Activated CD8-positive, alpha-beta memory T cell treated with anti-CD3 and anti-CD28 coated beads for 36 hours (primary cell): Measurements from ENCODE around the gene CHD3. TPM values are rescaled to one million over a fixed set of nuclear protein-coding genes. Genes with fewer than 3 reads are reported as not detected.

Source experiments
- CTCF ChIA-PET: fragments of 350-600 bp; sonication (Branson Sonifier 250); formaldehyde crosslinking; loops from one replicate; lab custom pipeline; 2021; ENCODE audit warnings: antibody characterized with exemption; lab: Charles Lee
- POLR2A ChIA-PET: fragments of 350-600 bp; sonication (Branson Sonifier 250); formaldehyde crosslinking; loops from one replicate; lab custom pipeline; 2021; ENCODE audit warnings: antibody characterized with exemption; lab: Charles Lee
- total RNA-seq, 2 experiments: library from RNA; stranded (reverse); gene quantifications; one replicate each; pipeline ENCODE4 v1.2.3, GENCODE V29; 2021

Gene CHD3
- total RNA-seq, 2 experiments from 2014 or later: 112 to 113 TPM

DNA sequence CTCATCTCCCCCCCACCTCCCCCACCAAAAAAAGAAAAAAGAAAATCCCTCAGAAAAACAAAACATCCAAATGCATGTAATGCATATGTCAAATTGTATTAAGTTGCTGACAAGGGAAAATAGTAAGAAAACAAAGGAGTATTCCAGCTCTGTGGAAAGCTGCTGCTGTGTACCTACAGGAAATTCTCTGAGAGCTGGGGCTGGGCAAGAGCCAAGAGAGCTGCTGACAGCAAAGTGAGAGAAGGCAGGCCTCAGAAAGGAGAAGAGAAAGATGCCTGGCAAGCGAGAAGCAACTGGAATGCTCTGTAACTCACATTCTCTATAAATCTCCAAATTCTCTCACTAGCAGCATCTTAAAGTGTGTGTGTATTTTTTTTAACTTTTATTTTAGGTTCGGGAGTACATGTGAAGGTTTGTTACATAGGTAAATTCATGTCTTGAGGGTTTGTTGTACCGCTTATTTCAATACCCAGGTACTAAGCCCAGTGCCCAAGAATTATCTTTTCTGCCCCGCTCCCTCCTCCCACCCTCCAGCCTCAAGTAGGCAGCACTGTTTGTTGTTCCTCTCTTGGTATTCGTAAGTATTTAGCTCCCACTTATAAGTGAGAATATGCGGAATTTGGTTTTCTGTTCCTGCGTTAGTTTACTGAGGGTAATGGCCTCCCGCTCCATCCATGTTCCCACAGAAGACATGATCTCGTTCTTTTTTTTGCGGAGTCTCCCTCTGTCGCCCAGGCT is 67.8 kb downstream of the CHD3 start:
- CTCF ChIA-PET: interaction anchor here (0.6 to 1.6 kb wide), 2 partner anchors 34 to 626 kb away, joined by 3 to 6 read pairs; no protein-coding TSS in a partner anchor
- POLR2A ChIA-PET: no interaction called here

DNA sequence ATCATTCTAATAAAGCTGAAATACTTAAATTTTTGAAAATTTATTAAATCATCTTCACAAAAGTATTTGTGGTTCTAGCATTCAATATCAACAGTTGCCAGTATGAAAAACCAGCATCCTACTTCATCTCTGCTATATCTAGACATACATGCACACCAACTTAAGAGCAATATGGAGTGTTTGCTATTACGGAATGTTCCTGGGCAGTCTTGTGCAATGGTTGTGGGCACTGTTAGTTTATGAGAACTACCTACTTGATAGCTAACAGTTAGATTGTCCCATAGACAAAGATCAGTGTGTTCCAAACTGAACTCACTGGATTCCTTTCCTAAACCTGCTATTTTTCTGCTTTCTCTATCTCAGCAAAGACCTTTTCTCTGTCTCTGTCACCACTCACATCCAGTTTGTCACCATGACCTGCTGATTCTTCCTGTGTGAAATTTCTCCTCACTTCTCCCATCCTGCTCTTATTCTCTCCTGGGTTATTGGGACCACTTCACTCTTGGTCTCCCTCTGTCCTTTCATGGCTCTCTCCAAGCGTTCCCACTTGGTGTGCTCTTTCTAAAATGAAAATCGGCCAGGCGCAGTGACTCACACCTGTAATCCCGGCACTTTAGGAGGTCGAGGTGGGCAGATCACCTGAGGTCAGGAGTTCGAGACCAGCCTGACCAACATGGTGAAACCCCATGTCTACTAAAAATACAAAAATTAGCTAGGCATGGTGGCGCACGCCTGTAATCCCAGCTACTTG is 71.1 kb downstream of the CHD3 start:
- ChIA-PET CTCF (no interaction called here), POLR2A (no interaction called here)

DNA sequence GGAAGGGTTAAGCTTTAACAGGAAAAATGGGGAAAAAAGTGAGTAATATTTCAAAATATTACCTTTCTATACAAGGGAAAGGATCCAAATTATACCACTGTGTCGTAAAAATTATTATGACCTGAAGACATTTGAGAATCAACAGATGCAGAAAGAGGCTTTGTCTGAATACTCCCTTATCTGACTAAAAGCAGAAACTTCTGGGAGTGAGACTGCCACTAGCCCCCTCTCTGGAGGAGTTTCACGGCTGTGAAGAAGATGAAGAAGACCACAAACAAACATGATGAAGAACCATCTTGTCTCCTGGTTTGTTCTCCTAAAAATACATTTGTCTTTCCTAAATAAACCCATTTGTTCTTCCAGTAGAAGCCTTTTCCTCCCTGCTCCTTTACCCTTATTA is 72.8 kb downstream of the CHD3 start:
- ChIA-PET POLR2A (no interaction called here), CTCF (interaction anchor here (1.2 kb wide), 1 partner anchor 17 kb away, joined by 4 read pairs; no protein-coding TSS in a partner anchor)

Other genes with a start within 250 kb of the CHD3 start
- under 1 TPM; 0.21 to 0.25 TPM for gene ATP1B2, start 237.9 kb upstream of the CHD3 start, total RNA-seq
- gene TP53, start 201.3 kb upstream of the CHD3 start, total RNA-seq: 100 to 1,000 TPM; 135 to 139 TPM
- gene WRAP53, start 200.3 kb upstream of the CHD3 start, total RNA-seq: 10 to 100 TPM; 32.9 to 33.1 TPM
- under 1 TPM in 1 of 2 experiments, not detected in 1; 0.08 TPM for gene EFNB3, start 183.6 kb upstream of the CHD3 start, total RNA-seq
- under 1 TPM; 0.10 to 0.23 TPM for gene DNAH2, start 171.0 kb upstream of the CHD3 start, total RNA-seq
- gene KDM6B, start 54.6 kb upstream of the CHD3 start, total RNA-seq: 10 to 100 TPM; 65.4 to 77.7 TPM
- 1 to 10 TPM; 4.6 to 5.9 TPM for gene TMEM88, start 33.7 kb upstream of the CHD3 start, total RNA-seq
- gene NAA38, start 31.2 kb upstream of the CHD3 start, total RNA-seq: 10 to 100 TPM; 62.9 to 65.3 TPM
- 10 to 100 TPM; 15.9 to 16.6 TPM for gene CYB5D1, start 30.8 kb upstream of the CHD3 start, total RNA-seq
- gene RNF227, start 27.5 kb downstream of the CHD3 start, total RNA-seq: 1 to 10 TPM; 4.4 to 4.5 TPM
- gene KCNAB3, start 41.1 kb downstream of the CHD3 start, total RNA-seq: 1 to 10 TPM; 5.9 to 6.7 TPM
- gene TRAPPC1, start 43.2 kb downstream of the CHD3 start, total RNA-seq: 100 to 1,000 TPM; 144 to 156 TPM
- gene CNTROB, start 43.4 kb downstream of the CHD3 start, total RNA-seq: 10 to 100 TPM; 40.1 to 44.4 TPM
- not detected for gene GUCY2D, start 113.8 kb downstream of the CHD3 start, total RNA-seq
- gene ALOX15B, start 150.3 kb downstream of the CHD3 start, total RNA-seq: not detected
- 1 to 10 TPM; 1.7 TPM for gene ALOX12B, start 198.9 kb downstream of the CHD3 start, total RNA-seq
- under 1 TPM in 1 of 2 experiments, not detected in 1; 0.19 TPM for gene ALOXE3, start 229.7 kb downstream of the CHD3 start, total RNA-seq
- 1 to 10 TPM; 2.9 to 3.1 TPM for gene HES7, start 235.3 kb downstream of the CHD3 start, total RNA-seq